Liver (tissue), 9 donors: Measurements from ENCODE around the gene PALD1. TPM values are rescaled to one million over a fixed set of nuclear protein-coding genes. Genes with fewer than 3 reads are reported as not detected.
A peak's percentile ranks its signal among the peaks of the same experiment; 100 is the strongest.

Experiments
- DNase-seq: peaks from one replicate; pipeline ENCODE4 v3.0.0-alpha.2; 2017; ENCODE audit warnings: low spot score
- H3K27ac ChIP-seq, 2 donors: one replicate each; pipeline ENCODE4 v1.7.0; 2013; ENCODE audit warnings: inconsistent platforms in 2 of 2, low read length in 2 of 2, control low read depth in 1 of 2, low read depth in 1 of 2, mild to moderate bottlenecking in 1 of 2
- H3K27me3 ChIP-seq, 4 donors: one replicate each; pipeline versions ENCODE4 v1.6.1 to v1.7.0; 2013; ENCODE audit warnings: low read length in 3 of 4, inconsistent platforms in 1 of 4, mild to moderate bottlenecking in 1 of 4, moderate library complexity in 1 of 4; ENCODE audit not compliant: control insufficient read depth in 4 of 4, insufficient read depth in 4 of 4
- H3K36me3 ChIP-seq, 4 donors: one replicate each; pipeline versions ENCODE4 v1.6.1 to v1.7.0; 2013; ENCODE audit warnings: low read length in 3 of 4, mild to moderate bottlenecking in 3 of 4, low read depth in 1 of 4, moderate library complexity in 1 of 4; ENCODE audit not compliant: control insufficient read depth in 4 of 4, insufficient read depth in 3 of 4
- H3K4me1 ChIP-seq, 4 donors: one replicate each; pipeline versions ENCODE4 v1.6.1 to v1.7.0; 2013; ENCODE audit warnings: low read length in 3 of 4, mild to moderate bottlenecking in 3 of 4, moderate library complexity in 1 of 4; ENCODE audit not compliant: control insufficient read depth in 4 of 4, insufficient read depth in 4 of 4
- H3K4me3 ChIP-seq, 3 donors: one replicate each; pipeline versions ENCODE4 v1.6.1 to v1.7.0; 2013; ENCODE audit warnings: low read length in 3 of 3, control low read depth in 1 of 3, low read depth in 1 of 3, mild to moderate bottlenecking in 1 of 3
- H3K9ac ChIP-seq, 2 donors: one replicate each; pipeline ENCODE4 v1.7.0; 2013; ENCODE audit warnings: low read length in 2 of 2, mild to moderate bottlenecking in 2 of 2, moderate library complexity in 2 of 2, control low read depth in 1 of 2, low read depth in 1 of 2
- H3K9me3 ChIP-seq, 4 donors: one replicate each; pipeline versions ENCODE4 v1.6.1 to v1.7.0; 2013; ENCODE audit warnings: low read length in 3 of 4; ENCODE audit not compliant: control insufficient read depth in 4 of 4
- EGR1 ChIP-seq, 2 donors: IDR thresholded peaks; 2 replicates each; pipeline ENCODE4 v1.6.1; 2016 to 2018; ENCODE audit warnings: antibody characterized with exemption in 2 of 2, low read depth in 2 of 2
- FOXA1 ChIP-seq: IDR thresholded peaks from 2 replicates; pipeline ENCODE4 v1.6.1; 2016; ENCODE audit warnings: antibody characterized with exemption
- FOXA2 ChIP-seq: IDR thresholded peaks from 2 replicates; pipeline ENCODE4 v1.6.1; 2016; ENCODE audit warnings: antibody characterized with exemption
- GABPA ChIP-seq, 2 donors: IDR thresholded peaks in 1 of 2; conservative IDR thresholded peaks in 1 of 2; 2 replicates each; pipeline ENCODE4 v1.6.1; 2016; ENCODE audit warnings: antibody characterized with exemption in 2 of 2, mild to moderate bottlenecking in 1 of 2, moderate library complexity in 1 of 2
- HNF4A ChIP-seq, 2 donors: conservative IDR thresholded peaks; 2 replicates each; pipeline ENCODE4 v1.6.1; 2016; ENCODE audit warnings: antibody characterized with exemption in 2 of 2, mild to moderate bottlenecking in 2 of 2
- HNF4G ChIP-seq: IDR thresholded peaks from 2 replicates; pipeline ENCODE4 v1.6.1; 2016; ENCODE audit warnings: antibody characterized with exemption
- JUND ChIP-seq, 2 donors: IDR thresholded peaks; 2 replicates each; pipeline ENCODE4 v1.6.1; 2016; ENCODE audit warnings: antibody characterized with exemption in 2 of 2
- RAD21 ChIP-seq, 2 donors: IDR thresholded peaks; 2 replicates each; pipeline ENCODE4 v1.6.1; 2016; ENCODE audit warnings: antibody characterized with exemption in 2 of 2, mild to moderate bottlenecking in 2 of 2
- SP1 ChIP-seq: IDR thresholded peaks from 2 replicates; pipeline ENCODE4 v1.6.1; 2018; ENCODE audit warnings: antibody characterized with exemption, mild to moderate bottlenecking
- TAF1 ChIP-seq: conservative IDR thresholded peaks from 2 replicates; pipeline ENCODE4 v1.6.1; 2016; ENCODE audit warnings: antibody characterized with exemption, mild to moderate bottlenecking
- YY1 ChIP-seq: IDR thresholded peaks from 2 replicates; pipeline ENCODE4 v1.6.1; 2016; ENCODE audit warnings: antibody characterized with exemption, mild to moderate bottlenecking
- WGBS: extraction: QIAGEN DNeasy Blood & Tissue Kit; methylation state at CpG from one replicate; pipeline ENCODE4 v1.1.7; 2013; 5-methylcytosine and 5-hydroxymethylcytosine counted together
- polyA plus RNA-seq, 2 donors: library from polyadenylated mRNA; stranded (reverse) in 1 of 2; unstranded in 1 of 2; fragments of 200-250 nt in 1 of 2; fragments of >200 nt in 1 of 2; fragmentation: Nextera tagmentation in 1 of 2; extraction: Ambion mirVana in 1 of 2; gene quantifications; one replicate each; pipeline versions ENCODE4 v1.2.1 to v1.2.3, GENCODE V29; 2013 to 2015
- total RNA-seq, 2 donors: library from RNA; depleted of rRNA; stranded (reverse); fragments of >200 nt; gene quantifications; one replicate each; pipeline ENCODE4 v1.2.3, GENCODE V29; 2014
- TF ChIP-seq, protein P1 (sequence below): IDR thresholded peaks from 2 replicates; pipeline ENCODE4 v1.6.1; 2016; ENCODE audit warnings: antibody characterized with exemption
- TF ChIP-seq, protein P2 (sequence below): IDR thresholded peaks from 2 replicates; pipeline ENCODE4 v1.6.1; 2016; ENCODE audit warnings: antibody characterized with exemption
- TF ChIP-seq, protein P3 (sequence below): IDR thresholded peaks from 2 replicates; pipeline ENCODE4 v1.6.1; 2016; ENCODE audit warnings: antibody characterized with exemption
- TF ChIP-seq, protein P4 (sequence below): IDR thresholded peaks from 2 replicates; pipeline ENCODE4 v1.6.1; 2016; ENCODE audit warnings: antibody characterized with exemption, mild to moderate bottlenecking
- TF ChIP-seq, protein P5 (sequence below): fragments of 150-350 bp; IDR thresholded peaks from 2 replicates; pipeline ENCODE4 v1.5.1; 2017; ENCODE audit warnings: improper control_type of control experiment, low read depth, low read length; ENCODE audit not compliant: missing input control
- donor health status: healthy.
- donor health status: healthy.
- donor health status: healthy.
- donor health status: healthy.
- donor health status: healthy.

PALD1 gene
- total and polyA plus RNA-seq, 4 donors = 0.72 to 4.2 (median 1.4) TPM

DNA sequence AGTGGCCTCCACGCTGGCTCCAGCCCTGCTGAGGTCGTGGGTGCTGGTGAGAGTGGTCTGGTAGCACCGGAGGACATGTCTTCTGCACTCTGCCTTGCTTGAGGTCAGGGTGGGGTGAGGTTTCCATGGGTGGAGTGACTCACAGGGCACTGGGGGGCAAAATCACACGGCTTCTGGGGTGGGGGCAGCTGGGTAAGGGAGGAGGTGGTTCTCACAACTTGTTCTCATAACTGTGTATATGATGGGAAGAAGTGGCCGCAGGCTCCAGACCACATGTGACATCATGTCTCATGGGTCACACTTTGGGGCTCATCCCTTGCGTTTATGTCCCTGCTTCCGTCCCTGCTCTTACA is 124.9 kb downstream of the PALD1 start:
- 79% methylated on average over 7 of the region's 7 CpGs for WGBS
- Histone ChIP-seq H3K9ac (no peak overlapping the region), H3K4me3 (no peak overlapping the region), H3K9me3 (no peaks in the 10 kb centered on the region), H3K36me3 (no peaks in the 10 kb centered on the region), H3K4me1 (no peaks in the 10 kb centered on the region), H3K27ac (peak overlapping the region in 1 of 2 donors; percentile 13), H3K27me3 (no peaks in the 10 kb centered on the region)
- no peak for DNase-seq
- TF ChIP-seq JUND (IDR thresholded peaks at IDR 0.05) = no peak
- TF ChIP-seq FOXA1 = no peak
- TF ChIP-seq, protein P1, sequence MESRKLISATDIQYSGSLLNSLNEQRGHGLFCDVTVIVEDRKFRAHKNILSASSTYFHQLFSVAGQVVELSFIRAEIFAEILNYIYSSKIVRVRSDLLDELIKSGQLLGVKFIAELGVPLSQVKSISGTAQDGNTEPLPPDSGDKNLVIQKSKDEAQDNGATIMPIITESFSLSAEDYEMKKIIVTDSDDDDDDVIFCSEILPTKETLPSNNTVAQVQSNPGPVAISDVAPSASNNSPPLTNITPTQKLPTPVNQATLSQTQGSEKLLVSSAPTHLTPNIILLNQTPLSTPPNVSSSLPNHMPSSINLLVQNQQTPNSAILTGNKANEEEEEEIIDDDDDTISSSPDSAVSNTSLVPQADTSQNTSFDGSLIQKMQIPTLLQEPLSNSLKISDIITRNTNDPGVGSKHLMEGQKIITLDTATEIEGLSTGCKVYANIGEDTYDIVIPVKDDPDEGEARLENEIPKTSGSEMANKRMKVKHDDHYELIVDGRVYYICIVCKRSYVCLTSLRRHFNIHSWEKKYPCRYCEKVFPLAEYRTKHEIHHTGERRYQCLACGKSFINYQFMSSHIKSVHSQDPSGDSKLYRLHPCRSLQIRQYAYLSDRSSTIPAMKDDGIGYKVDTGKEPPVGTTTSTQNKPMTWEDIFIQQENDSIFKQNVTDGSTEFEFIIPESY = no peak
- TF ChIP-seq SP1 = no peak
- TF ChIP-seq HNF4A (conservative IDR thresholded peaks at IDR 0.05) = no peak
- TF ChIP-seq FOXA2 = no peak
- TF ChIP-seq, protein P2, sequence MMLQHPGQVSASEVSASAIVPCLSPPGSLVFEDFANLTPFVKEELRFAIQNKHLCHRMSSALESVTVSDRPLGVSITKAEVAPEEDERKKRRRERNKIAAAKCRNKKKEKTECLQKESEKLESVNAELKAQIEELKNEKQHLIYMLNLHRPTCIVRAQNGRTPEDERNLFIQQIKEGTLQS = no peak
- TF ChIP-seq, protein P3, sequence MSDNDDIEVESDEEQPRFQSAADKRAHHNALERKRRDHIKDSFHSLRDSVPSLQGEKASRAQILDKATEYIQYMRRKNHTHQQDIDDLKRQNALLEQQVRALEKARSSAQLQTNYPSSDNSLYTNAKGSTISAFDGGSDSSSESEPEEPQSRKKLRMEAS = no peak
- no peak for TF ChIP-seq TAF1
- TF ChIP-seq RAD21 (IDR thresholded peaks at IDR 0.05) = no peak
- TF ChIP-seq, protein P4, sequence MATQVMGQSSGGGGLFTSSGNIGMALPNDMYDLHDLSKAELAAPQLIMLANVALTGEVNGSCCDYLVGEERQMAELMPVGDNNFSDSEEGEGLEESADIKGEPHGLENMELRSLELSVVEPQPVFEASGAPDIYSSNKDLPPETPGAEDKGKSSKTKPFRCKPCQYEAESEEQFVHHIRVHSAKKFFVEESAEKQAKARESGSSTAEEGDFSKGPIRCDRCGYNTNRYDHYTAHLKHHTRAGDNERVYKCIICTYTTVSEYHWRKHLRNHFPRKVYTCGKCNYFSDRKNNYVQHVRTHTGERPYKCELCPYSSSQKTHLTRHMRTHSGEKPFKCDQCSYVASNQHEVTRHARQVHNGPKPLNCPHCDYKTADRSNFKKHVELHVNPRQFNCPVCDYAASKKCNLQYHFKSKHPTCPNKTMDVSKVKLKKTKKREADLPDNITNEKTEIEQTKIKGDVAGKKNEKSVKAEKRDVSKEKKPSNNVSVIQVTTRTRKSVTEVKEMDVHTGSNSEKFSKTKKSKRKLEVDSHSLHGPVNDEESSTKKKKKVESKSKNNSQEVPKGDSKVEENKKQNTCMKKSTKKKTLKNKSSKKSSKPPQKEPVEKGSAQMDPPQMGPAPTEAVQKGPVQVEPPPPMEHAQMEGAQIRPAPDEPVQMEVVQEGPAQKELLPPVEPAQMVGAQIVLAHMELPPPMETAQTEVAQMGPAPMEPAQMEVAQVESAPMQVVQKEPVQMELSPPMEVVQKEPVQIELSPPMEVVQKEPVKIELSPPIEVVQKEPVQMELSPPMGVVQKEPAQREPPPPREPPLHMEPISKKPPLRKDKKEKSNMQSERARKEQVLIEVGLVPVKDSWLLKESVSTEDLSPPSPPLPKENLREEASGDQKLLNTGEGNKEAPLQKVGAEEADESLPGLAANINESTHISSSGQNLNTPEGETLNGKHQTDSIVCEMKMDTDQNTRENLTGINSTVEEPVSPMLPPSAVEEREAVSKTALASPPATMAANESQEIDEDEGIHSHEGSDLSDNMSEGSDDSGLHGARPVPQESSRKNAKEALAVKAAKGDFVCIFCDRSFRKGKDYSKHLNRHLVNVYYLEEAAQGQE = no peak

DNA sequence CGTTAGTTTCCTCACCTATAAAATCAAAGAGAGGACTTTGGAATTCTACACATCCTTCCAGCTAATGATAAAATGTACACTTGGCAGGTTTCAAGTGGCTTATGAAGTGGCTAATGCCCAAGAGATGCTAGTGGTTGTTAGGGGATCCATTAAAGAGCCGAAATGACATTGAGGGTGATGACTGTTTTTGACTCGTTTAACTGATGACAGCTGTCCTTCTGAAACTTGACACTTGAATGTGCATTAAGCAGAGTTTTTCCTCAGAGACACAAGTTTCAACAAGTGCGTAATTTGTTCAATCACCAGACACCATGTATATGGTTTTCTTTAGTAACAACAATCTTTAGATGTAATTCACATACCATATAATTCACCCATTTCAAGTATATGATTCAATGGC is 125.5 kb downstream of the PALD1 start:
- no peaks in the 10 kb centered on the region for H3K36me3 ChIP-seq
- no peak for DNase-seq
- 86% methylated on average over 4 of the region's 4 CpGs for WGBS
- no peak overlapping the region for H3K4me3 ChIP-seq
- no peaks in the 10 kb centered on the region for H3K9me3 ChIP-seq
- no peak overlapping the region for H3K27ac ChIP-seq
- H3K9ac ChIP-seq = no peak overlapping the region
- H3K4me1 ChIP-seq = no peaks in the 10 kb centered on the region
- no peak for TF ChIP-seq FOXA1
- TF ChIP-seq EGR1 (IDR thresholded peaks at IDR 0.05; ENCODE audit: low read depth in 2 of 2) = no peak
- TF ChIP-seq HNF4G = no peak
- TF ChIP-seq RAD21 (IDR thresholded peaks at IDR 0.05) = no peak
- TF ChIP-seq TAF1 = no peak
- TF ChIP-seq JUND (IDR thresholded peaks at IDR 0.05) = no peak
- TF ChIP-seq, protein P2 = no peak
- TF ChIP-seq GABPA (IDR thresholded peaks at IDR 0.05 in 1 of 2, conservative IDR thresholded peaks at IDR 0.05 in 1 of 2) = no peak
- TF ChIP-seq, protein P4 = no peak
- TF ChIP-seq, protein P1 = no peak
- TF ChIP-seq, protein P3 = no peak
- TF ChIP-seq, protein P5, sequence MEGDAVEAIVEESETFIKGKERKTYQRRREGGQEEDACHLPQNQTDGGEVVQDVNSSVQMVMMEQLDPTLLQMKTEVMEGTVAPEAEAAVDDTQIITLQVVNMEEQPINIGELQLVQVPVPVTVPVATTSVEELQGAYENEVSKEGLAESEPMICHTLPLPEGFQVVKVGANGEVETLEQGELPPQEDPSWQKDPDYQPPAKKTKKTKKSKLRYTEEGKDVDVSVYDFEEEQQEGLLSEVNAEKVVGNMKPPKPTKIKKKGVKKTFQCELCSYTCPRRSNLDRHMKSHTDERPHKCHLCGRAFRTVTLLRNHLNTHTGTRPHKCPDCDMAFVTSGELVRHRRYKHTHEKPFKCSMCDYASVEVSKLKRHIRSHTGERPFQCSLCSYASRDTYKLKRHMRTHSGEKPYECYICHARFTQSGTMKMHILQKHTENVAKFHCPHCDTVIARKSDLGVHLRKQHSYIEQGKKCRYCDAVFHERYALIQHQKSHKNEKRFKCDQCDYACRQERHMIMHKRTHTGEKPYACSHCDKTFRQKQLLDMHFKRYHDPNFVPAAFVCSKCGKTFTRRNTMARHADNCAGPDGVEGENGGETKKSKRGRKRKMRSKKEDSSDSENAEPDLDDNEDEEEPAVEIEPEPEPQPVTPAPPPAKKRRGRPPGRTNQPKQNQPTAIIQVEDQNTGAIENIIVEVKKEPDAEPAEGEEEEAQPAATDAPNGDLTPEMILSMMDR = no peak
- no peak for TF ChIP-seq SP1
- TF ChIP-seq YY1 = no peak
- no peak for TF ChIP-seq HNF4A (conservative IDR thresholded peaks at IDR 0.05)
- H3K27me3 ChIP-seq = no peaks in the 10 kb centered on the region
